Breast epithelium (tissue), 4 donors: ENCODE data around the gene GTF3A. TPM values are rescaled to one million over a fixed set of nuclear protein-coding genes. Genes with fewer than 3 reads are reported as not detected.
A peak's percentile ranks its signal among the peaks of the same experiment; 100 is the strongest.

Experiments
- DNase-seq, 2 donors: peaks; one replicate each; pipeline ENCODE4 v3.0.0-alpha.2; 2019; ENCODE audit warnings: low spot score in 2 of 2
- H3K27ac ChIP-seq, 2 donors: fragments of 200-600 bp; sonication (generic) in 1 of 2; one replicate each; pipeline ENCODE4 v1.5.1; 2016 to 2019; ENCODE audit warnings: mild to moderate bottlenecking in 1 of 2
- H3K27me3 ChIP-seq, 2 donors: fragments of 200-600 bp; sonication (generic) in 1 of 2; one replicate each; pipeline versions ENCODE4 v1.5.1 to v1.6.0; 2017 to 2019; ENCODE audit warnings: control low read depth in 1 of 2, mild to moderate bottlenecking in 1 of 2
- H3K36me3 ChIP-seq: fragments of 200-600 bp; one replicate; pipeline ENCODE4 v1.5.1; 2019
- H3K4me1 ChIP-seq, 2 donors: fragments of 200-600 bp; sonication (generic); one replicate each; pipeline ENCODE4 v1.5.1; 2016 to 2019; ENCODE audit warnings: control low read depth in 1 of 2
- H3K4me3 ChIP-seq, 3 donors: fragments of 200-600 bp; sonication (generic); 1 replicate in 2 of 3; 2 replicates in 1 of 3; pipeline ENCODE4 v1.5.1; 2016 to 2019; ENCODE audit warnings: mild to moderate bottlenecking in 3 of 3, moderate library complexity in 2 of 3
- H3K9me3 ChIP-seq, 2 donors: fragments of 200-600 bp; sonication (generic) in 1 of 2; one replicate each; pipeline ENCODE4 v1.5.1; 2016 to 2019; ENCODE audit warnings: control low read depth in 1 of 2
- POLR2A ChIP-seq: fragments of 450-650 bp; IDR thresholded peaks from one replicate; pipeline ENCODE4 v1.6.1; 2016; ENCODE audit warnings: antibody characterized with exemption, mild to moderate bottlenecking, moderate library complexity
- POLR2AphosphoS5 ChIP-seq, 3 donors: sonication (generic); formaldehyde crosslinking; IDR thresholded peaks; one replicate each; pipeline ENCODE4 v1.6.1; 2017; ENCODE audit warnings: antibody characterized with exemption in 3 of 3
- intact Hi-C: fragments of 100-400 bp; cut with DNase I; formaldehyde crosslinking; loops from one replicate; pipeline ENCODE4 v1.15.1; 2023; ENCODE audit warnings: low total_unique reads
- total RNA-seq, 3 donors: library from RNA; depleted of rRNA; stranded (reverse); fragments of >200 nt; gene quantifications; one replicate each; pipeline ENCODE4 v1.1.0, GENCODE V29; 2016
- TF ChIP-seq, protein P1 (sequence below), 3 donors: fragments of 450-650 bp; IDR thresholded peaks; one replicate each; pipeline ENCODE4 v1.5.1; 2016 to 2017; ENCODE audit warnings: antibody characterized with exemption in 3 of 3, mild to moderate bottlenecking in 3 of 3, moderate library complexity in 3 of 3

GTF3A gene
- total RNA-seq, 3 donors from 2014 or later = 124 to 186 (median 175) TPM

DNA sequence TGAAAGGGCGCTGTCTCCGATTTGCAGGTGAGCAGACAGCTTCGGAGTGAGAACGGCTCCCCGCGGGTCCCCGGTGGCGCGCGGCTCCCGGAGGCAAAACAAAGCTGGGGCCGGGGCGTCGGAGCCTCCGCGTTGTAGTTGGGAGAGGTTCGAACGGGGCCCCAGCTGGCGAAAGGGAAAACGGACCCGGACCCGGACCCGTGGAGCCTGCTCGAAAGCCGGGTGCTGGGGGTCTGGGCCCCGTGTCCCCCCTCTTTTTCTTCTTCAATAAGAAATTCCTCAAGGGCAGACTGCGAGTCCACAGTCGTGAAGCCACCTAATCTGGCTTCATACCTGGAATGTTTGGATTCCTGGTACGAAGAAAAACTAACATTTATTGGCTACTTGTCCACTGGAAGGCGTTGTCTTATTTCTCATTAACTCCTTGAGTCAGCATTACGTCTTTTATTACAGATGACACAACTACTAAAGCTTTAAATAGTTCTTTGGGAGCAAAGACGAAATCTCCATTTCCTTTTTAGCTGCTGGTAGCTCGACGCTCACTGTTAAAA, 26.6 kb downstream of the GTF3A start:
- H3K4me1 ChIP-seq = peaks cover 0 to 8% of the 10 kb centered on the region in 2 donors
- intact Hi-C loops = no loop called here
- no peaks in the 10 kb centered on the region for H3K36me3 ChIP-seq
- H3K27ac ChIP-seq = peak overlapping the region; percentile 96 to 98
- peak; percentile 27 to 58 for DNase-seq
- TF ChIP-seq POLR2A = no peak
- TF ChIP-seq POLR2AphosphoS5 (IDR thresholded peaks at IDR 0.05) = peak in 1 of 3 donors; percentile 20
- H3K4me3 ChIP-seq = peak overlapping the region; percentile 87 to 96 (median 90)
- H3K27me3 ChIP-seq = no peaks in the 10 kb centered on the region
- H3K9me3 ChIP-seq = no peaks in the 10 kb centered on the region

DNA sequence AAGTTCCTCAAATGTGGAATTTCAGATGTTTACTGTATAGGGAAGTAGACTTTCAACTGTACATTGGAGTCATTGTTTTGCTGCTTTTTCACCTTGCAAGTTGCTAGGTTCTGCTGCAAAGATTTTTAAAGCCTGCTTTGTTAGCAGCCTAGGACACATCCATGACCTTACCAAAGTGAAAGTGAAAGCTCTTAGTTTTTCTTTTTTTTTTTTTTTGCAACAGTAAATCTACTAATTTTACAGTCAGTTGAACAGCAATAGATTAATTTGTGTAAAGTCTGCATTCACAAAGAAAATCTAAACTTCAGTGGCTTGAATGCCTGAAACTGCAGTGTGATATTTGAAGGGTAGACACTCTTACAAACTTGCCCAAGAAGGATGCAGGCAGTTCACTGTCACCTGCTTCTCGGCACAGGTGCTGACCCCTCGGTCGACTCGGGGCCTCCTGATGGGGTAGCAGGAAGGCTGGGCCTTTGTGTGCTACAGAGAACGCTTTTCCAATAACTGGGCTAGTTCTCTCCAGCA, 31.0 kb downstream of the GTF3A start:
- intact Hi-C loops = no loop called here

DNA sequence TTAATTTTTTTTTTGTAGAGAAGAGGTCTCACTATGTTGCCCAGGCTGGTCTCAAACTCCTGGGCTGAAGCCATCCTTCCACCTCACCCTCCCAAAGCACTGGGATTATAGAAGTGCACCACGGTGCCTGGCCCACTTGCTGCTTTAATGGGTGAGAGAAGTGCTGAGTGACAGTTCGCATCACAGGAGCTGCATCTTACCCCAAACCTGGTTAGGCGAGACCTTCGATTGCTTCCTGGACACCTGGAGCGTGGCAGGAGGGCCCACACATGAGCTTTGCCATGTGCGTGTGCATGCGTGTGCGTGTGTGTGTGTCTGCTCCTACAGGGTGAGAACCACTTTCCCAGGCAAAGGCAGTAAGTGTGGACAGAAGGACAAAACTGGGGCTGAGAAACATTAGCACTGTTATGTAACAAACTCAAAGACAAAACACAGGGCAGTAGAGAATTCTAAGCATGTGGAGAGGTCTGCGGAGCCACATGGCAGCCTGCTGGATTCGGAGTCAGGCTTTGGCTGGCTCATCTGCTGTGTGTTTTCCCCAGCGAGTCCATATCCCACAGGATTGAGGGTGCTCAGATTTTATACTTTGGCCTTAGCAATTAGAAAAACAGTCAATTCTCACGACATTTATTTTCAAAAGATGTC, 37.6 kb downstream of the GTF3A start:
- Histone ChIP-seq H3K4me1 (peaks cover 0 to 3% of the 10 kb centered on the region in 2 donors), H3K27ac (no peak overlapping the region), H3K9me3 (no peaks in the 10 kb centered on the region), H3K4me3 (no peak overlapping the region), H3K27me3 (no peaks in the 10 kb centered on the region), H3K36me3 (no peaks in the 10 kb centered on the region)
- intact Hi-C loops = no loop called here
- DNase-seq = no peak
- TF ChIP-seq POLR2A (no peak), POLR2AphosphoS5 (IDR thresholded peaks at IDR 0.05) (no peak)
- TF ChIP-seq, protein P1, sequence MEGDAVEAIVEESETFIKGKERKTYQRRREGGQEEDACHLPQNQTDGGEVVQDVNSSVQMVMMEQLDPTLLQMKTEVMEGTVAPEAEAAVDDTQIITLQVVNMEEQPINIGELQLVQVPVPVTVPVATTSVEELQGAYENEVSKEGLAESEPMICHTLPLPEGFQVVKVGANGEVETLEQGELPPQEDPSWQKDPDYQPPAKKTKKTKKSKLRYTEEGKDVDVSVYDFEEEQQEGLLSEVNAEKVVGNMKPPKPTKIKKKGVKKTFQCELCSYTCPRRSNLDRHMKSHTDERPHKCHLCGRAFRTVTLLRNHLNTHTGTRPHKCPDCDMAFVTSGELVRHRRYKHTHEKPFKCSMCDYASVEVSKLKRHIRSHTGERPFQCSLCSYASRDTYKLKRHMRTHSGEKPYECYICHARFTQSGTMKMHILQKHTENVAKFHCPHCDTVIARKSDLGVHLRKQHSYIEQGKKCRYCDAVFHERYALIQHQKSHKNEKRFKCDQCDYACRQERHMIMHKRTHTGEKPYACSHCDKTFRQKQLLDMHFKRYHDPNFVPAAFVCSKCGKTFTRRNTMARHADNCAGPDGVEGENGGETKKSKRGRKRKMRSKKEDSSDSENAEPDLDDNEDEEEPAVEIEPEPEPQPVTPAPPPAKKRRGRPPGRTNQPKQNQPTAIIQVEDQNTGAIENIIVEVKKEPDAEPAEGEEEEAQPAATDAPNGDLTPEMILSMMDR (IDR thresholded peaks at IDR 0.05) = no peak

More for the DNA sequence above, 31.0 kb downstream of the GTF3A start:
- Histone ChIP-seq H3K36me3 (no peaks in the 10 kb centered on the region), H3K4me1 (no peaks in the 10 kb centered on the region), H3K27me3 (no peaks in the 10 kb centered on the region), H3K4me3 (peak overlapping the region in 2 of 3 donors; percentile 21 to 54), H3K27ac (no peak overlapping the region), H3K9me3 (no peaks in the 10 kb centered on the region)
- DNase-seq = no peak
- TF ChIP-seq, protein P1 (IDR thresholded peaks at IDR 0.05) = no peak
- TF ChIP-seq POLR2A (no peak), POLR2AphosphoS5 (IDR thresholded peaks at IDR 0.05) (no peak)

DNA sequence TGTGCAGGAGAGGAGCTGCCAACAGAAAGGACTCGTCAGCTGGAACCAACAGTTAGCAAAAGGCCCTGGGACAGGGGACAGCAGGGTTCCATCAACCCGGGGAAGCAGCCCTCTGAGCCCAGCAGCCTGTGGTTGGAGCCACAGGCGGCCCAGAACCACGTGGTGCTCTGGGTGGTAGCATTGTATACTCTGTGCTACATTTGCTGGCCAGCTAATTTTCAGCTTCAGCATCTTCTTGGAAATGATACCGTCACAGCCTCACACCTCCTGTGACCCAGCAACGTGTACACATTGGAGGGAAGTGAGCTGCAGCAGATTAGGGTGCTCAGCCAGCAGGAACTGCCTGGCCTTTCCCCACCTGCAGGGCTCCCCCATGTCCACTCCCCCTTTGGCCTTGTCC, 39.1 kb downstream of the GTF3A start:
- peaks cover 0 to 3% of the 10 kb centered on the region in 2 donors for H3K4me1 ChIP-seq
- DNase-seq = no peak
- no peak for TF ChIP-seq POLR2A
- TF ChIP-seq POLR2AphosphoS5 (IDR thresholded peaks at IDR 0.05) = no peak
- TF ChIP-seq, protein P1 (IDR thresholded peaks at IDR 0.05) = no peak
- H3K27me3 ChIP-seq = no peaks in the 10 kb centered on the region
- no peak overlapping the region for H3K4me3 ChIP-seq
- no peaks in the 10 kb centered on the region for H3K36me3 ChIP-seq
- intact Hi-C loops = no loop called here
- H3K27ac ChIP-seq = no peak overlapping the region
- no peaks in the 10 kb centered on the region for H3K9me3 ChIP-seq

DNA sequence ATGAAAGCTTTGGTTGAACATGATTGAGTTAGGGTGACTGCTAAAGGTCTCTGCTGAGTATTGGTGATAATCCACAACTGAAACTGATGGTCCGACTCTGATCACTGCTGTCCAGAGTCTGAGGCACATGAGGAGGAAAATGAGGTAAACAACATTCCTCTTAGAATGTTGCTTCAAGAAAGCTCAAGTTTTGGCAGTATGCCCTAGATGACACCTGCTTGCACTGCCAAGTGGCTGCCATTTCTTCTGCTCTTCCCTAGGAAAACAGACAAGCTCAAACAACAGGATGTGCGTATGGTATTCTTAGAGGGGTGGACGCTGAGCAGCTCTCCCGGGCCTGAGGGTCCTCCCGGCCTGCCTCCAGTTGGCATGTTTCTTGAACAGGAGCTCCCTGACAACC, 41.2 kb downstream of the GTF3A start:
- TF ChIP-seq POLR2AphosphoS5 (IDR thresholded peaks at IDR 0.05) (no peak), POLR2A (no peak)
- TF ChIP-seq, protein P1 (IDR thresholded peaks at IDR 0.05) = no peak
- Histone ChIP-seq H3K27ac (no peak overlapping the region), H3K9me3 (no peaks in the 10 kb centered on the region), H3K4me1 (peaks cover 0 to 3% of the 10 kb centered on the region in 2 donors), H3K4me3 (no peak overlapping the region), H3K36me3 (no peaks in the 10 kb centered on the region), H3K27me3 (no peaks in the 10 kb centered on the region)
- intact Hi-C loops = no loop called here
- no peak for DNase-seq
